ENCODE data around the gene TAF10. TPM values are rescaled to one million over a fixed set of nuclear protein-coding genes. Genes with fewer than 3 reads are reported as not detected.

TAF10 gene
- total and polyA plus RNA-seq, 2 of the 13 experiments (the other 11 are each of a cell fraction or from before 2014, with no cell fraction given) = 71.3 to 134 TPM

GRCh38 chr11:6625156-6625831 is 13.3 kb upstream of the TAF10 start (continued):
- TF ChIP-seq PAXIP1 (CRISPR knock-in tag; conservative IDR thresholded peaks at IDR 0.05) (peak; percentile 34; the same call in 1 of the 2 replicates), HNRNPL (IDR thresholded peaks at IDR 0.05; ENCODE audit: low read depth, low read length) (peak; percentile 93), SNAPC5 (CRISPR knock-in tag; IDR thresholded peaks at IDR 0.05; ENCODE audit: borderline replicate concordance) (no peak), PRMT3 (CRISPR knock-in tag; IDR thresholded peaks at IDR 0.05; ENCODE audit: borderline replicate concordance, low read depth) (no peak), NFYC (CRISPR knock-in tag; IDR thresholded peaks at IDR 0.05) (no peak), ZNF543 (CRISPR knock-in tag; IDR thresholded peaks at IDR 0.05) (no peak), SOX13 (IDR thresholded peaks at IDR 0.05) (no peak), SOX13 (CRISPR knock-in tag; conservative IDR thresholded peaks at IDR 0.05 in 1 of 2, IDR thresholded peaks at IDR 0.05 in 1 of 2) (0 out of 4 replicates have a peak, but pooled peaks of 1 of the 2 experiments have one; percentile 5), ISX (CRISPR knock-in tag; conservative IDR thresholded peaks at IDR 0.05) (no peak), ZNF251 (CRISPR knock-in tag; IDR thresholded peaks at IDR 0.05) (no peak), ZC3H4 (CRISPR knock-in tag; IDR thresholded peaks at IDR 0.05; ENCODE audit: borderline replicate concordance) (no peak), ZNF225 (CRISPR knock-in tag; IDR thresholded peaks at IDR 0.05) (no peak), IRF2 (CRISPR knock-in tag; IDR thresholded peaks at IDR 0.05) (no peak), ASH2L (IDR thresholded peaks at IDR 0.05; ENCODE audit: insufficient read length, low read depth, low read length) (peak; percentile 25), ZEB1 (IDR thresholded peaks at IDR 0.05; ENCODE audit: insufficient replicate concordance, low read depth) (no peak), CERS6 (CRISPR knock-in tag; IDR thresholded peaks at IDR 0.05) (no peak), TFAP4 (IDR thresholded peaks at IDR 0.05; ENCODE audit: borderline replicate concordance, low read depth) (peak; percentile 54; the same call in 1 of the 2 replicates), ZBED4 (CRISPR knock-in tag; IDR thresholded peaks at IDR 0.05; ENCODE audit: borderline replicate concordance) (no peak)

Data from HepG2 (cell line).